GM12875 (cell line): ENCODE results near the gene KRTAP20-4.

Experiments
- H3K4me3 ChIP-seq: one replicate; pipeline ENCODE4 v1.5.1; 2011; ENCODE audit warnings: low read depth, low read length, control low read depth
- TF ChIP-seq, protein P1 (sequence below): IDR thresholded peaks from 2 replicates; pipeline ENCODE4 v1.5.1; 2011; ENCODE audit warnings: low read depth, mild to moderate bottlenecking, control low read depth, inconsistent platforms, low read length, moderate library complexity, borderline replicate concordance; ENCODE audit not compliant: insufficient read depth

KRTAP20-4 gene

DNA sequence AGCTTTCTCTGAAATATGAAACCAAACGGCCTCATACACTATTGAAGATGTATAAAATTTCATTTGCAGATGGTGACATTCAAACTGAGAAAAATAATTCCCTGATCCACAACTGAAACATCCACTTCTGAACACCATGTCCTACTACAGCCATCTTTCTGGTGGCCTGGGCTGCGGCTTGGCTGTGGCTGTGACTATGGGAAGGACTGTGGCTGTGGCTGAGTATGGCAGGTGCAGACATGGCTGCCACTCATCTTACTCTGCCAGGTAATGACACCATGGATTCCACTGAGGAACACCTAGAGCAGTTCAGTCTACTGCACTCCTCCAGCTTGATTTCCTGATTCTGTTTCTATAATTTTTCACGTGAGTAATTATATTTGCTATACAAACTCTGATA is at the start of gene KRTAP20-4:
TSS of gene KRTAP20-4 (plus strand) at position 106 of the 400 bp plus-strand sequence.
- H3K4me3 ChIP-seq = no peak within 1 kb of the TSS
- TF ChIP-seq, protein P1, sequence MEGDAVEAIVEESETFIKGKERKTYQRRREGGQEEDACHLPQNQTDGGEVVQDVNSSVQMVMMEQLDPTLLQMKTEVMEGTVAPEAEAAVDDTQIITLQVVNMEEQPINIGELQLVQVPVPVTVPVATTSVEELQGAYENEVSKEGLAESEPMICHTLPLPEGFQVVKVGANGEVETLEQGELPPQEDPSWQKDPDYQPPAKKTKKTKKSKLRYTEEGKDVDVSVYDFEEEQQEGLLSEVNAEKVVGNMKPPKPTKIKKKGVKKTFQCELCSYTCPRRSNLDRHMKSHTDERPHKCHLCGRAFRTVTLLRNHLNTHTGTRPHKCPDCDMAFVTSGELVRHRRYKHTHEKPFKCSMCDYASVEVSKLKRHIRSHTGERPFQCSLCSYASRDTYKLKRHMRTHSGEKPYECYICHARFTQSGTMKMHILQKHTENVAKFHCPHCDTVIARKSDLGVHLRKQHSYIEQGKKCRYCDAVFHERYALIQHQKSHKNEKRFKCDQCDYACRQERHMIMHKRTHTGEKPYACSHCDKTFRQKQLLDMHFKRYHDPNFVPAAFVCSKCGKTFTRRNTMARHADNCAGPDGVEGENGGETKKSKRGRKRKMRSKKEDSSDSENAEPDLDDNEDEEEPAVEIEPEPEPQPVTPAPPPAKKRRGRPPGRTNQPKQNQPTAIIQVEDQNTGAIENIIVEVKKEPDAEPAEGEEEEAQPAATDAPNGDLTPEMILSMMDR = no peak

DNA sequence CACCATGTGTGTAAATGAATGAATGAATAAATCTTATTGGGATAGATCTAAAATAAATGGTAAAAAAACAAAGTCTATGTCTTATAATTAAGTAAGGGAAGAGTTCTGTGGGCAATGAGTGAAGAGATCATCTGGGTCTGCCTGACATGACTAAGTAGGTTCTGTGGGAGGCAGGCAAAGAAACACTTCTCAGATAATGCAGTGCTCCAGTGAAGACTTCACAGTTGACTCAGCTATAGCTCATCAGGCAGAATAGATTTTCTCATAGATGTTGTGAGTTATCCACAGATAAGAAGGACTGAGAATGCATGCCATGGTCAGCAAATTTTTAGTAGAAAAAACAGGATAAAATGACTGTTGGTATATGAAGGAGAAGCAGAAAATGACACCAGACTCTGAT is 42.7 kb upstream of the KRTAP20-4 start:
- TF ChIP-seq, protein P1 = no peak

DNA sequence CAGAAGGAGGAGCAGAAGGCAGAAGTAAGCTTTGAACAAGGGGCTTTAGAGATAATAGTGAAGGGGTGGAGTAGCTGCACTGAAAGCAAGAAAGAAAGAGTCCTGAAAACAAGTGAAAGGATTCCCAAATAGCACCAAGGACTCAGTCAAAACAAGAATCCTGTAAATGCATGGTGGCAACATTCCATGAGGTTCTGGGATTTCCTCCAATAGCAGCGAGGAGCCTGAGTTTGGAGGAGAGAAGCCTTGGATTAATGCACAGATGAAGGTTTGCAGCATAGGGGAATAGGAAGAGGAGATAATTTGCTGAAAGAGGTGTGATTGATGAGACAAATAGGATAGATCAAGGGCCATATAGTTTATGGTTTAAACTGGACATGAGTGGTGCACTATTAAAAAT is 41.1 kb upstream of the KRTAP20-4 start:
- TF ChIP-seq, protein P1 = no peak
- H3K4me3 ChIP-seq = no peak overlapping the region

More for the DNA sequence above, 42.7 kb upstream of the KRTAP20-4 start:
- no peak overlapping the region for H3K4me3 ChIP-seq

DNA sequence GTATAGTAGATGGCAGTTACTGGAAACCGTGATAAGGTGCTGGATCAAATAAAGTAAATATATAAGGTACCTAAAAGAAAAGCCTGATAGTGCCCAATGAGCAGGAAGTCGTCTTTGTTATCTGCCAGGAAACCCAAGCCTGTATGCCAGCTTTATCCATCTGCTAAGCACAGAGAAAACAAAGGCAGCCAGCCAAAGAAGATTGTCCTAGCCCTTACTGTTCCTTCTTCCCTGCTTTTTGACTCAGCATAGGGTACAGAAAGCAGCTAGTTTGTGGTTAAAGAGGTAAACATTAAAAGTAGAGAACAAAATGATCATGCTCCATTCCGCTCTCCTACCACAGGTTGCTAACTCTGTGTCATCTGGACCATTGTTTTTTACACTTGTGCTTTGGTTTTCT is 40.3 kb upstream of the KRTAP20-4 start:
- TF ChIP-seq, protein P1 = no peak
- no peak overlapping the region for H3K4me3 ChIP-seq

DNA sequence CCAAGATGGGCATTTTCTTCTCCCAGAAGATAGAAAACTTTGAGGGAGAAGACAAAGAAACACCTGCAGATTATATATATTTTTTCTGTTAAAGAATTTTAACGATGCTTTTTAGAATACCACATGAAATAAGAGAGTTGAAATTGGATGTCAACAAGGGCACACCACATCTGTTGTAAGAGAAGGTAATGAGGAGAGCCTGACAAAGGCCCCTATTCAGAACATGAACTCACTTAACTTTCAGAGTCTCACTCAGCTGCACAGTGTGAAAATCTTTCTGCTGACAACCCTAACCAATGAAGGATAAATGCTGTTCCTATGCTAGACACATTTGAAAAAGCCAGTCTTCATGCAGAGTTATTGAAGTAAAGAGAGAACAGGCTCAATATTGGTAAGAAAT is 37.6 kb upstream of the KRTAP20-4 start:
- TF ChIP-seq, protein P1 = no peak
- no peak overlapping the region for H3K4me3 ChIP-seq

DNA sequence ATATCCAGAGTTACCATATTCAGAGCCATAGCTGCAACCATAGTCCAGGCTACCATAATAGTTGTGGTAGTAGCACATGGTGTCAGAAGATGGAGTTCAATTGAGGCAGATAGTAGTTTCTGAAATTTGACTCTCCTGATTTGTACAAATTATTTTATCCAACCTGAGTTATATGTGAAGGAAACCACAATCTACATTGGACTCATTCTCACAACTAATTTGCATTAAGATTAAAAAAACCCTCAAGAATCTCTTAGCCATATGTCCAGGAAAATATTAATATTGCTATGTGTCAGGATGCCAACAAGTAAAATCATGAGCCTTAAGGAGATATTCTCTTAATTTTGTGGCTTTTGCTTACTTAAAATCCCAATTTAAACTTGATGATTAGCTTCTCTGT is 30.1 kb upstream of the KRTAP20-4 start, which contains the start of gene KRTAP22-2:
TSS of gene KRTAP22-2 (minus strand) at position 101 of the 400 bp plus-strand sequence.
- H3K4me3 ChIP-seq = no peak within 1 kb of the TSS
- TF ChIP-seq, protein P1 = no peak

DNA sequence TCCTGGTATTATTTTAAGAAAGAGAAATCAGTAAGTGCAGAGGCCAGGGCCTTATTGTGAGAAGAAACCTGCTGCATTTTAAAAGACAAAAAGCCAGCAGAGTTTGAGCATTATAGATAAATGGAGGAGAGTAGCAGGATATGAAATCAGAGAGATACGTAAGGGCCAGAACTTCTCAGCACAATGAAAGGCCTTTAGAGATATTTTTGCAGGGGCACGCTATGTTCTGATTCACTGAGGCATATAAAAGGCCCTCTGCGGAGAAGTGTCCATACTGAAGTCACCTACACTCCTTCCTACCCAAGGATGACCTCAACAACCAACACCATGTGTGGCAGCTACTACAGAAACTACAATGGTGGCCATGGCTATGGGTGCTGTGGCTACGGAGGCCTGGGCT is 28.3 kb upstream of the KRTAP20-4 start, which contains the start of gene KRTAP6-3:
TSS of gene KRTAP6-3 (plus strand) at position 301 of the 400 bp plus-strand sequence. CDS start at position 307, 6 bp downstream.
- no peak within 1 kb of the TSS for H3K4me3 ChIP-seq
- TF ChIP-seq, protein P1 = no peak
